ENCODE results near the gene TRMT11.

The TRMT11 gene

GRCh38 chr6:125981571-125982185 lies 4.7 kb upstream of the TRMT11 start:
- in situ Hi-C loops (cut with HindIII; ENCODE audit: low pct_ligation_motif_present, low sequenced_read_pairs) = no loop called here
- no peak overlapping the region for H3K27ac ChIP-seq
- H3K36me3 ChIP-seq (replicated peaks) = no peaks in the 10 kb centered on the region
- DNase-seq = no peak
- no peaks in the 10 kb centered on the region for H3K27me3 ChIP-seq (replicated peaks)
- no peak for TF ChIP-seq CTCF (IDR thresholded peaks at IDR 0.05; ENCODE audit: low read depth, low read length, missing control alignments)
- no peak overlapping the region for H3K4me3 ChIP-seq (ENCODE audit: low read depth, low read length)

- Histone ChIP-seq H3K27me3 (replicated peaks) (no peaks in the 10 kb centered on the region), H3K27ac (peak overlapping the region; percentile 44), H3K36me3 (replicated peaks) (no peaks in the 10 kb centered on the region), H3K4me3 (ENCODE audit: low read depth, low read length) (no peak overlapping the region)
- DNase-seq = peak; percentile 62
- in situ Hi-C loops (cut with HindIII; ENCODE audit: low pct_ligation_motif_present, low sequenced_read_pairs) = no loop called here
- TF ChIP-seq CTCF (IDR thresholded peaks at IDR 0.05; ENCODE audit: low read depth, low read length, missing control alignments) = no peak
These were observed 2.9 kb upstream of the TRMT11 start for GRCh38 chr6:125983246-125983945.

- no peak overlapping the region for H3K4me3 ChIP-seq (ENCODE audit: low read depth, low read length)
- no peak for TF ChIP-seq CTCF (IDR thresholded peaks at IDR 0.05; ENCODE audit: low read depth, low read length, missing control alignments)
- peak overlapping the region; percentile 13 for H3K27ac ChIP-seq
- no peaks in the 10 kb centered on the region for H3K27me3 ChIP-seq (replicated peaks)
- in situ Hi-C loops (cut with HindIII; ENCODE audit: low pct_ligation_motif_present, low sequenced_read_pairs) = no loop called here
- peak; percentile 20 for DNase-seq
- no peaks in the 10 kb centered on the region for H3K36me3 ChIP-seq (replicated peaks)
These were observed 2.0 kb upstream of the TRMT11 start for GRCh38 chr6:125984311-125984710.

GRCh38 chr6:125985522-125985921 lies 818 bp upstream of the TRMT11 start:
- Histone ChIP-seq H3K4me3 (ENCODE audit: low read depth, low read length) (peak overlapping the region; percentile 96), H3K27me3 (replicated peaks) (no peaks in the 10 kb centered on the region), H3K27ac (no peak overlapping the region), H3K36me3 (replicated peaks) (no peaks in the 10 kb centered on the region)
- DNase-seq = no peak
- in situ Hi-C loops (cut with HindIII; ENCODE audit: low pct_ligation_motif_present, low sequenced_read_pairs) = no loop called here
- TF ChIP-seq CTCF (IDR thresholded peaks at IDR 0.05; ENCODE audit: low read depth, low read length, missing control alignments) = no peak

GRCh38 chr6:125985979-125986300 lies 400 bp upstream of the TRMT11 start:
- no peak for TF ChIP-seq CTCF (IDR thresholded peaks at IDR 0.05; ENCODE audit: low read depth, low read length, missing control alignments)

More at GRCh38 chr6:125985979-125986300, 400 bp upstream of the TRMT11 start:
- in situ Hi-C loops (cut with HindIII; ENCODE audit: low pct_ligation_motif_present, low sequenced_read_pairs) = no loop called here
- no peaks in the 10 kb centered on the region for H3K36me3 ChIP-seq (replicated peaks)
- H3K27me3 ChIP-seq (replicated peaks) = no peaks in the 10 kb centered on the region
- DNase-seq = no peak
- H3K27ac ChIP-seq = peak overlapping the region; percentile 25
- H3K4me3 ChIP-seq (ENCODE audit: low read depth, low read length) = peak overlapping the region; percentile 96
